CD4-positive, alpha-beta T cell treated with Interleukin-17A for 4 hours (primary cell): ENCODE measurements around the gene BAMBI.

ENCODE experiments used
- DNase-seq: peaks from one replicate; pipeline ENCODE4 v3.0.0-alpha.2; 2020; ENCODE audit warnings: mixed read lengths

The BAMBI gene

GRCh38 chr10:28676326-28676967 is 874 bp upstream of the BAMBI start:
- peak; percentile 33 for DNase-seq

DNA sequence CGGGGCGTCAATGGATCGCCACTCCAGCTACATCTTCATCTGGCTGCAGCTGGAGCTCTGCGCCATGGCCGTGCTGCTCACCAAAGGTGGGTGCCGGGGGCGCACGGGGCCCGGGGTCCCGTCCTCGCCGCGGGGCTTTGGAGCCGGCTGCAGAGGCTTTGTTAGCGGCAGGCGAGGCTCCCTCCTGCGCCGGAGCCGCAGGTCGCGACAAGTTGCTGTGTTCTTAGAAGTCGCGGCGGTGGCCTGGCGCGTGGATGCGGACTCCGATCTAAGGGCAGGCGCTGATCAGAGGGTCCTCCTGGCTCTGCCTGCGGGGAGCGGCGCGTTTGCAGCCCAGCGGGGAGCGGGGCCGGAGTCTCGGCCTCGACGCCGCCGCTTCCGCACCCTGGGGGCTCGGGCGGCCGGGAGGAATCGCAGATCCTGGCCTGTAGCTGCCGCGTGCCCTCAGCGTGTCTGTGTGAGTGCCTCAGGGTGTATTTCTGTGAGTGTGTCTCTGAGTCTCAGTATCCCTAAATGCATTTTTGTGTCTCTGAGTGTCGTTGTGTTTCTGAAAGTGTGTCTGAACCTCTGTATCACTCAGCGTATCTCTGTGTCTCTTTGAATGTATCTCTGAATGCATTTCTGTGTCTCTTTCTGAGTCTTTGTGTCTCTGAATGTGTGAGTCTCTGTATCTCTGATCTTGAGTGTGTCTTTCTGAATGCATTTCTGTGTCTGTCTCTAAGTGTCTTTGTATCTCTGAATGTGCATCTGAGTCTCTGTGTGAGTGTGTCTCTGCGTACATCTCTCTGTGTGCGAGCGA is 766 bp downstream of the BAMBI start:
- DNase-seq: peak; percentile 35

DNA sequence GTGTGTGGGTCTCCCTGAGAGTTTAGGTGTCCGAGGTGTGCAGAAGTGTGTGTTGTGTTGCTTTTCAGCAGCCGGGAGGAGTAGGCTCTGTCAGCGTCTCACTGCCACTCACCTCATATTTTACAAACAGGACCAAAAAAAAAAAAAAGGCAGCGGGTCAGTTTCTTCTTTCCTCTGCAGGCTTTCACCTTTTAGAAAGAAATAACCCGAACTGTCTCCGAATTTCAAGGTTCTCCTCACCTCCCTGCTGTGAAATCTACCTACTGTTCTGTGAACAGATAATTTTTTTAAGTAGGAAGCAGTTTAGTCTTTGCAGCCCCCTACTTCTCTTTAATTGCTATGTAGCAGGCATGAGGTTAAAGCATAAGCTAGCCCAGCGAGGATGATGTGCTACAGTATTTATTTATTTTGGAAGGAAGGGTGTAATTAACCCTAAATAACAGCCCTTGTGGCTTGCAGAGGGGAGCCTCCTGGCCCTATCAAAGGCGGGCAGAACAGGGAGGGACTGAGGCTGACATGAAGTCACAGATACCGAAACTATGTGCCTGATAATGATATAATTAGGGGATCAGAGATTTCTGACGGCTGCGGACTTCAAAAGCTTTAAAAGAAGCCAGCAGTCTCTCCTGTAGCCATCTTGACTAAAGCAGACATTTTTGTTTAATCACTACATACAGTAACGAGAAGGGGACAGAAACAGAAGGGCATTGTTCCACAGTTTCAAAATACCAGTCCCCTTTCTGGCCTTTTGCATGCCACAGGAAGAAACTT is 1.6 kb downstream of the BAMBI start:
- no peak for DNase-seq

GRCh38 chr10:28679581-28680357 is 2.4 kb downstream of the BAMBI start:
- no peak for DNase-seq

- DNase-seq: no peak
These were observed 3.0 kb downstream of the BAMBI start for GRCh38 chr10:28680358-28680752.

DNA sequence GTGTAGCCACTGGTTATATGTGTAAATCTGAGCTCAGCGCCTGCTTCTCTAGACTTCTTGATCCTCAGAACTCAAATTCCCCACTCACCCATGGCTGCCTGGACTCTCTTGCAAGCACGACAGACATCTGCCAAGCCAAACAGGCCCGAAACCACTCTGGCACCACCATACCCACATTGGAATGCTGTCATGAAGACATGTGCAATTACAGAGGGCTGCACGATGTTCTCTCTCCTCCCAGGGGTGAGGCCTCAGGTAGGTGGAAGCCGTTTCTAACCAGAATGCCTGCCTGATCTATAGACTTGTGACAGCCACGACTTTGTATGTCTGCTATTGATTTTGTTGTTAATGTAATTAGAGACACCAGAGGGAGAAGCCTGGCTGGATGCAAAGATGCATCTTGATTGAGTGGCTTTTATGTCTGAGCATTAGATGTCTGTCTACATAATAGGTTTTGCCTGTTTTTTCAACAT is 4.0 kb downstream of the BAMBI start:
- no peak for DNase-seq

- no peak for DNase-seq
These were observed 4.8 kb downstream of the BAMBI start for GRCh38 chr10:28681928-28682750.

DNA sequence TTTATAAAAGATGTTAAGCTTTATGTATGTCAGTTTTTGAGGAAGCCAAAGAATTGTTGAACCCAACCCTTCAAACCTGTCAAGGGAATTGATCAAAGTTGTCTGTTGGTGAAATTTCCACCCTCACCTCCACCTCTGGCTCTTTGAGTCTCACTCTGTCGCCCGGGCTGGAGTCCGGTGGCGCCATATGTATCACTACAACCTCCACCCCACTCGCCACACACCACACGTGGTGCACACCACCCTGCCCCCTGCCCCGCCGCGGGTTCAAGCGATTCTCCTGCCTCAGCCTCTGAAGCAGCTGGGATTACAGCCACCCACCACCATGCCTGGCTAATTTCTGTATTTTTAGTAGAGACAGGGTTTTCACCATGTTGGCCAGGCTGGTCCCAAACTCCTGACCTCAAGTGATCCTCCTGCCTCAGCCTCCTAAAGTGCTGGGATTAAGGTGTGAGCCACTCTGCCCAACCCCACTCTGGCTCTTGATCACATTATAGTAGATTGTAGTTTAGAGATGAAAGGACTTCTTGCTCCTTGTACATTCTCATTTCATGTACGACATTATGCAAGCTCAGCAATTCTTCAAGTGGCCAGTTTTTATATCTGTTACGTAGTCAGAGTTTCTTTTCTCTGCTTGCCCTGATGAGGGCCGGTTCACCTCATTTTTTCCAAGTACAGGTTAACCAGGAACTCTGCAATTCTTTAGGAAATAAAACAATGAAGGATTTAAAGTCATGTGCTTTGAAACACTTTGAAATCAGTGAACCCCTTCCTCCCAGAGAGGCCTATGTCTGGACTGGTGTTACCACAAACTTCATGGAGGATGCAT is 7.0 kb downstream of the BAMBI start:
- no peak for DNase-seq

GRCh38 chr10:28684986-28685580 is 7.8 kb downstream of the BAMBI start:
- no peak for DNase-seq

- no peak for DNase-seq
These were observed 8.4 kb downstream of the BAMBI start for GRCh38 chr10:28685717-28686116.

DNA sequence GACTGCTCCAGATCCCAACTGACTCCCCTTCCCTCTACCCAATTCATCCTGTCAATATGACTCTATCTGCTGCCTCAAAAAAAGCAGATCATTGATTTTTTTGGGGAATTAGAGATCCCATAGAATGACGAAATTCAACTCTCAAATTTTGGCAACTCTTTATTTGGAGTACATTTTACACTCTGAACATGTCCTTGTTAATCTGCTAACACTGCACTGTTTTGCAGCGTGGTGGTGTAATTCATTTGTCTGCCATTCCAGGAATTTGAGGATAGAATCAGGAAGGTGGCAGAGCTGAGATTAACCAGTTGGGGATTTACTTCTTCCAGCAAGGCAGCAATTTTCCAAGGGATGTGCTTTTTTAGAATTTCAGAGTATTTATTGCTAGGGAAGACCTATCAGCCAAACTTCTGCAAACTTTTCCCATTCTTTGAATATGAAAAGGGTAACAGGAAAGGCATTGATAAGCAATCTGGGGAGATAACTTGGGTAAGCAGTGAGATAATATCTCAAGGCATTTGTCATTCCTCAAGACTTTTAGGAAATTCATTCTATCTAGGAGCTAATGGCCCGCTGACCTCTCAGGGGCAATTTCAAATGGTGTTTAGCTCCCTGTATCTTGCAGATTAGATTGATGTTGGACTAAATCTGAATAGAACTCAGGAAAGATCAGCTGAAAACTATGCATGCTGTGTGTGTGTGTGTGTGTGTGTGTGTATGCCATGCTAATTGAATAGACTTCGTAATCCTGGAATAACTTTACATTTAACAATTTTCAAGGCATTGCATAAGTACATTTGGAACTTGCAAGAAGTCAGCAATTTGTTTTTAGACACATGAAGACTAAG is 9.7 kb downstream of the BAMBI start:
- DNase-seq: no peak

DNA sequence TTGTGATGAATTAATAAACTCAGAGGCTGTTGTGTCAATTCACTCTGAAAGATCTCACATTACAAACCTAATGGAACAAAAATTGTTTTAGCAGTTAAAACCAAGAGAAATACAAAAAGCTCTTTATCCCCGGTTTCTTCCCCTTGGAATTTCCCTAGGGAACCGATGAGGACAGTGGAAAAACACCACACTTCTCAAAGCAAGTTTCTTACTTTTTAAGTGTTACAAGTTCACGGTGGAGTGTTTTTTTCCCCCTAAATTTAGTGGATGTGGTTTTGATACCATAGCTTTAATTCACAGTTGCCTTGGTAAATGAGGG is 10.3 kb downstream of the BAMBI start:
- DNase-seq: no peak

- no peak for DNase-seq
These were observed 13.2 kb downstream of the BAMBI start for GRCh38 chr10:28690545-28690944.

- no peak for DNase-seq
These were observed 13.9 kb downstream of the BAMBI start for GRCh38 chr10:28691187-28691694.

- no peak for DNase-seq
These were observed 14.7 kb downstream of the BAMBI start for GRCh38 chr10:28692050-28692449.

DNA sequence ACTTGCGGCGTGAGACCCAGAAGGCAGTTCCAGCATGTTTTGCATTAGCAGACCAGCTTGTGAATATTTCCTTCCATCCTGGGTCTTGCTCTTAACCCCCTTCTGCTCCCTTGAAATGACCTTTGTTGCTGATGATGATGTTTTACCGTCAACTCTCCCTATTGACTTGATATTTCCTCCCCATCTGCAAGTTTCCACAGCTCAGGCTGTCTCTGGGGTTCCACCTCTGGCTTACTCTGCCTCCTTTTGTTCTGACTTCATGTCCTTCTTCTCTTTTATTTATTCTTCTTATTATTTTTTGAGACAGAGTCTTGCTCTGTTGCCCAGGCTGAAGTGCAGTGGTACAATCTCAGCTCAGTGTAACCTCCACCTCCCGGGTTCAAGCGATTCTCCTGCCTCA is 17.2 kb downstream of the BAMBI start:
- no peak for DNase-seq

GRCh38 chr10:28698075-28698474 is 20.8 kb downstream of the BAMBI start:
- no peak for DNase-seq

DNA sequence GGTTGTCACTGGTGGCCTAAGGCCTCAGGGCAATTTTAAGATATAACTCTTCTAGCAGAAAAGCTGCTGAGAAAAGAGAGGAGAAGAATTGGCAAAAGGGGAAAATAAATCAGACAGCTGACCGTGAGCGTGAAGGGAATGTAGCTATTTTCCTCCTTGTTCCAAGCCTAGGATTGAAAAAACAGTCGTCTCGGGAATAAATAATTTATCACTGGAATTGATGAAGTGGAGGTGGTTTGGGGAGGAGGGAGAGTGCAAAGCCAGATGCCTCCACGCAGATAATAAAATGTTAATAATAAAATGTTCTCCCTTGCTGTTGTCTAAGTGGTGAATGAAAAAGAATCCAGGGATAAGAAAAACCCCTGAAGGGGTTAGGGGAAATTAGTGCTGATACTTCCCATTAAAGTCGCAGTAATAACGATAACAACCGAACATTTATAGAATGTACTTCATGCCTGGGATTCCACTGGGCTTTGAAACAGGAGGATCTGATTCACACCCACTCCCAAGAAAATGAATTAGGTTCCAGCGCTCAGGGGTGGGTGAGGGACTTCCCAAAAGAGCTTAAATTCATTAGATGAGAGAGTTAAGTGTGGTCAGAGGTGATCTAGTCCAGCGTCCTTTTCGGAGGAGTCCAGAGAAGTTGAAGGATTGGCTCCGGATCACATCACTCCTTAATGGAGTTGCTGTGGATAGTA is 27.3 kb downstream of the BAMBI start:
- DNase-seq: no peak

DNA sequence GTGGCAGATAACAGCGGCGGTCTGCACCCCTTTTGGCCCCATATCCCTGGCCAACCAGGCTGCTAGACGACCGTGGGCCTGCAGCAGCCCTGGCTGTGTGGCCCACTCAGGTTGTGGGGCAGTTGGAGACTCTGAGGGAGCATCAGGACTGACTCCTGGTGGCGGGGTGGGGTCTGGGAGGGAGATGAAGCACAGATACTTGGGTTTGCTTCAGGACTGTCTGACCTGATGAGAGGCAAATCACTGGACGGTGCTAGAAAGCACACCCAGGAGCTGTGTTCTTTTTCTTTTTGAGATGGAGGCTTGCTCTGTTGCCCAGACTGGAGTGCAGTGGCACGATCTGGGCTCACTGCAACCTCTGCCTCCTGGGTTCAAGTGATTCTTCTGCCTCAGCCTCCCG is 28.2 kb downstream of the BAMBI start:
- DNase-seq: no peak
